NT2/D1 (cell line): ENCODE measurements around the gene EEF1G.
"Not testable (repeated sequence)": the region's sequence is repeated elsewhere in the genome, so short reads cannot be mapped to it uniquely, and the experiment has no call there.

Experiments used
- DNase-seq: peaks from one replicate; pipeline ENCODE4 v3.0.0-alpha.2; 2011; ENCODE audit warnings: low read depth, low spot score
- H3K27me3 ChIP-seq: 2 replicates; pipeline ENCODE4 v1.6.0; 2011; ENCODE audit warnings: mild to moderate bottlenecking; ENCODE audit not compliant: insufficient read length, insufficient read depth
- H3K36me3 ChIP-seq: 2 replicates; pipeline ENCODE4 v1.6.1; 2011; ENCODE audit warnings: mild to moderate bottlenecking, low read length, mixed read lengths; ENCODE audit not compliant: insufficient read depth, insufficient read length
- H3K4me1 ChIP-seq: 2 replicates; pipeline ENCODE4 v1.5.1; 2011; ENCODE audit not compliant: insufficient read depth, insufficient read length
- H3K4me3 ChIP-seq: 2 replicates; pipeline ENCODE4 v1.5.1; 2011; ENCODE audit warnings: low read depth; ENCODE audit not compliant: insufficient read length
- H3K9ac ChIP-seq: 2 replicates; pipeline ENCODE4 v1.6.0; 2011; ENCODE audit warnings: low read depth; ENCODE audit not compliant: insufficient read length
- H3K9me3 ChIP-seq: 2 replicates; pipeline ENCODE4 v1.5.1; 2011; ENCODE audit warnings: mild to moderate bottlenecking, low read length; ENCODE audit not compliant: insufficient read depth
- SUZ12 ChIP-seq: IDR thresholded peaks from 2 replicates; pipeline ENCODE4 v1.6.1; 2011; ENCODE audit not compliant: insufficient read length, insufficient read depth; ENCODE audit errors: extremely low read depth
- YY1 ChIP-seq: IDR thresholded peaks from 2 replicates; pipeline ENCODE4 v1.6.1; 2011; ENCODE audit not compliant: insufficient read length, insufficient read depth
- ZNF274 ChIP-seq: IDR thresholded peaks from 2 replicates; pipeline ENCODE4 v1.6.1; 2011; ENCODE audit warnings: mild to moderate bottlenecking, low read depth, low read length

The EEF1G gene

GRCh38 chr11:62595124-62595523 is 21.4 kb upstream of the EEF1G start:
- TF ChIP-seq YY1 (no peak), SUZ12 (no peak), ZNF274 (no peak)
- Histone ChIP-seq H3K4me1 (peaks cover 14% of the 10 kb centered on the region), H3K9me3 (no peaks in the 10 kb centered on the region), H3K36me3 (peaks cover 75% of the 10 kb centered on the region), H3K4me3 (no peak overlapping the region), H3K9ac (no peak overlapping the region), H3K27me3 (no peaks in the 10 kb centered on the region)
- no peak for DNase-seq

GRCh38 chr11:62593434-62594044 is 19.8 kb upstream of the EEF1G start:
- TF ChIP-seq SUZ12: no peak
- no peak for TF ChIP-seq YY1
- TF ChIP-seq ZNF274: no peak
- peak; percentile 79 for DNase-seq
- peaks cover 65% of the 10 kb centered on the region for H3K36me3 ChIP-seq
- no peaks in the 10 kb centered on the region for H3K27me3 ChIP-seq
- H3K4me1 ChIP-seq: peaks cover 14% of the 10 kb centered on the region
- H3K4me3 ChIP-seq: no peak overlapping the region
- H3K9me3 ChIP-seq: no peaks in the 10 kb centered on the region
- peak overlapping the region; percentile 51 for H3K9ac ChIP-seq

GRCh38 chr11:62592989-62593421 is 19.3 kb upstream of the EEF1G start:
- no peak for TF ChIP-seq ZNF274
- TF ChIP-seq SUZ12: no peak
- H3K9ac ChIP-seq: no peak overlapping the region
- H3K36me3 ChIP-seq: peaks cover 65% of the 10 kb centered on the region
- peaks cover 14% of the 10 kb centered on the region for H3K4me1 ChIP-seq
- no peaks in the 10 kb centered on the region for H3K27me3 ChIP-seq
- H3K9me3 ChIP-seq: no peaks in the 10 kb centered on the region
- DNase-seq: no peak
- H3K4me3 ChIP-seq: no peak overlapping the region

GRCh38 chr11:62592146-62592815 is 18.6 kb upstream of the EEF1G start:
- TF ChIP-seq YY1 (no peak), ZNF274 (no peak), SUZ12 (no peak)
- peaks cover 65% of the 10 kb centered on the region for H3K36me3 ChIP-seq
- DNase-seq: no peak
- H3K27me3 ChIP-seq: no peaks in the 10 kb centered on the region
- H3K9ac ChIP-seq: peak overlapping the region; percentile 89
- H3K4me1 ChIP-seq: peaks cover 14% of the 10 kb centered on the region
- H3K4me3 ChIP-seq: peak overlapping the region; percentile 39
- H3K9me3 ChIP-seq: no peaks in the 10 kb centered on the region

GRCh38 chr11:62591448-62592145 is 17.9 kb upstream of the EEF1G start, which contains the start of gene TUT1:
TUT1 (minus strand) TSS chr11:62591523; CDS start chr11:62591485, 38 bp downstream.
- H3K9me3 ChIP-seq: no peaks in the 10 kb centered on the region
- H3K4me1 ChIP-seq: peaks cover 14% of the 10 kb centered on the region
- H3K27me3 ChIP-seq: no peaks in the 10 kb centered on the region
- H3K4me3 ChIP-seq: peak within 1 kb of the TSS; percentile 77
- peak; percentile 45 for TF ChIP-seq YY1
- TF ChIP-seq ZNF274: no peak
- H3K36me3 ChIP-seq: peaks cover 61% of the 10 kb centered on the region
- DNase-seq: peak; percentile 99
- peak within 1 kb of the TSS; percentile 89 for H3K9ac ChIP-seq

GRCh38 chr11:62588966-62589637 is 15.4 kb upstream of the EEF1G start:
- peaks cover 49% of the 10 kb centered on the region for H3K36me3 ChIP-seq
- no peak for TF ChIP-seq ZNF274
- TF ChIP-seq YY1: no peak
- no peak for TF ChIP-seq SUZ12
- H3K27me3 ChIP-seq: no peaks in the 10 kb centered on the region
- no peak overlapping the region for H3K9ac ChIP-seq
- H3K4me3 ChIP-seq: no peak overlapping the region
- H3K9me3 ChIP-seq: no peaks in the 10 kb centered on the region
- DNase-seq: no peak
- H3K4me1 ChIP-seq: peaks cover 14% of the 10 kb centered on the region

GRCh38 chr11:62585356-62585755 is 11.7 kb upstream of the EEF1G start:
- peaks cover 52% of the 10 kb centered on the region for H3K36me3 ChIP-seq

GRCh38 chr11:62581735-62582134 is 8.0 kb upstream of the EEF1G start:
- H3K9me3 ChIP-seq, H3K4me1 ChIP-seq, H3K4me3 ChIP-seq, H3K27me3 ChIP-seq, H3K9ac ChIP-seq, DNase-seq: not testable (repeated sequence)
- peaks cover 61% of the 10 kb centered on the region for H3K36me3 ChIP-seq

More at GRCh38 chr11:62585356-62585755, 11.7 kb upstream of the EEF1G start:
- not testable (repeated sequence) for H3K9me3 ChIP-seq, DNase-seq, H3K27me3 ChIP-seq, H3K4me3 ChIP-seq, H3K4me1 ChIP-seq, H3K9ac ChIP-seq
